HG03097 (cell line): Measurements from ENCODE around the gene MNT.
"Not testable (repeated sequence)": the region's sequence is repeated elsewhere in the genome, so short reads cannot be mapped to it uniquely, and the experiment has no call there.

ENCODE experiments used
- ATAC-seq: cut with Tn5 transposase; IDR thresholded peaks from one replicate; pipeline ENCODE4 v1.9.1; 2021; ENCODE audit not compliant: unreplicated experiment, low FRiP score

Gene MNT

GRCh38 chr17:2400877-2401425 lies at the start of gene MNT:
Gene MNT, minus strand, starts transcription at chr17:2401060. Its CDS starts 348 bp downstream, at chr17:2400712.
- ATAC-seq, result peak; percentile 34

GRCh38 chr17:2450016-2450650 lies 49.3 kb upstream of the MNT start:
- no peak for ATAC-seq

- no peak for ATAC-seq
Observed at GRCh38 chr17:2449486-2449885, 48.6 kb upstream of the MNT start.

- ATAC-seq, result not testable (repeated sequence)
Observed at GRCh38 chr17:2447479-2447878, 46.6 kb upstream of the MNT start.

DNA sequence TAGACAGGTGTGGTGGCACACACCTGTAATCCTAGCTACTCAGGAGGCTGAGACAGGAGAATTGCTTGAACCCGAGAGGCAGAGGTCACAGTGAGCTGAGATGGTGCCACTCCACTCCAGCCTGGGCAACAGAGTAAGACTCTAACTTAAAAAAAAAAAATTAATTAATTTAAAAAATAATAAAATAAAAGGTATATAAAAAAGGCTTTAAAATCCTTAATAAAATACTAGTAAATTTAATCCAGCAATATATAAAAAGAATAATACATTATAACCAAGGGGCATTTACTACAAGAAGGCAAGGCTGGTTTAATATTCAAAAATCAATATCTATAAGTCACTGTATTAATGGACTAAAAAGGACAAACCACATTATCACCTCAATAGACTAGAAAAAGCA lies 44.8 kb upstream of the MNT start:
- ATAC-seq, result no peak

- ATAC-seq, result no peak
Observed at GRCh38 chr17:2444382-2444781, 43.5 kb upstream of the MNT start.

DNA sequence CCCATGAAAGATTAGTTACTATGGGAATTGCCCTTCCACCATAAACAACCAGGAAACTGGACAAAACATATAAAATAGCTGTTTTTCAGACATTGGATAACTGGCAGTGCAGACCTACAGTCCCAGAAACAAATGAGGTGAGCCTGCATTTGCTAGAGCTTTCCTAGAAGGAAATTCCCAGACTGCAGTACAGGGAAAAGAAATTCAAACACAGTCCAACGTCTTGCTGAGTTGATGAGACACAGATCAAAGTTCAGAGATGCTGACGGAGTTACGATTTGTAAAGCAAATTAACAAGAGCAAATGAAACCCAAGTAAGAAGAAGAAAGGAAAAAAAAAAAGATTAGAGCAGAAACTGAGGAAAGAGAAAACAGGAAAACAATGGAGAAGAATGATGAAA lies 41.3 kb upstream of the MNT start:
- ATAC-seq, result no peak

DNA sequence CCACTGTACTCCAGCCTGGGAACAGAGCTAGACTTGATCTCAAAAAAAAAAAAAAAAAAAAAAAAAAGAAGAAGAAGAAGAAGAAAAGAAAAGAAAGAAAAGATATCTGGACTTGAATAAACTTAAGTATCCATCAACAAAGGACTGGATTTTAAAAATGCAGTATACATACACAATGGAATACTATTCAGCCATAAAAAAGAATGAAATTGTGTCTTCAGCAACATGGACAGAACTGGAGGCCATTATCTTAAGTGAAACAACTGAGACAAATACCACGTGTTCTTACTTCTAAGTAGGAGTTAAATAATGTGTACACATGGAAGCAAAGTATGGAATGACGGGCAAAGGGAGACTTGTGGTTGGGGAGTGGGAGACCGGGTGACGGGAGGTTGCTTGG lies 40.1 kb upstream of the MNT start:
- no peak for ATAC-seq

DNA sequence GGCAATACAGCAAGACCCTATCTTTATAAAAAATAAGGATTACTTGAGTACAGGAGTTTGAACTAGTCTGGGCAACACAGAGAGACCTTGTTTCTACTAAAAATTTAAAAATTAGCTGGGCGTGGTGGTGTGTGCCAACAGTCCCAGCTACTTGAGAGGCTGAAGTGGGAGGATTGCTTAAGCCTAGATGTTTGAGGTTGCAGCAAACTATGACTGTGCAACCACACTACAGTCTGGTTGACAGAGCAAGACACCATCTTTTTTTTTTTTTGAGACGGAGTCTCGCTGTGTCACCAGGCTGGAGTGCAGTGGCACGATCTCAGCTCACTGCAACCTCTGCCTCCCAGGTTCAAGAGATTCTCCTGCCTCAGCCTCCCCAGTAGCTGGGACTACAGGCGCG lies 39.1 kb upstream of the MNT start:
- not testable (repeated sequence) for ATAC-seq

DNA sequence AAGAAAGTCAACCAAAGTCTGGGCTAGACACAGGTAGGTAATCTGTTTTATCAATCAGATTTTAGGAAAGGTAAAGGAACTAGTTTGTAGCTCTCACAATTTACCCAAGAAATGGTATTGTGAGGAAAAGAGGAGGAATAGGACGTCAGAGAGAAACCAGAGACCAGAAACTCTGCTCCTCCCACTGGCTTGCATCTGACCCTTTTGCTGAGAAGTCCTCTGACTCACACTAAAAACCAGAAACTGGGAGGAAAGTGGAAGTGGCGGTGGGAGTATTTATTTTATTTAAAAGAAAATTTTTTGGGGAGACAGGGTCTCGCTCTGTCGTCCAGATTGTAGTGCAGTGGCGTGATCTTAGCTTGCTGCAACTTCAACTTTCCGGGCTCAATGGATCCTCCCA lies 38.0 kb upstream of the MNT start:
- ATAC-seq, result no peak

DNA sequence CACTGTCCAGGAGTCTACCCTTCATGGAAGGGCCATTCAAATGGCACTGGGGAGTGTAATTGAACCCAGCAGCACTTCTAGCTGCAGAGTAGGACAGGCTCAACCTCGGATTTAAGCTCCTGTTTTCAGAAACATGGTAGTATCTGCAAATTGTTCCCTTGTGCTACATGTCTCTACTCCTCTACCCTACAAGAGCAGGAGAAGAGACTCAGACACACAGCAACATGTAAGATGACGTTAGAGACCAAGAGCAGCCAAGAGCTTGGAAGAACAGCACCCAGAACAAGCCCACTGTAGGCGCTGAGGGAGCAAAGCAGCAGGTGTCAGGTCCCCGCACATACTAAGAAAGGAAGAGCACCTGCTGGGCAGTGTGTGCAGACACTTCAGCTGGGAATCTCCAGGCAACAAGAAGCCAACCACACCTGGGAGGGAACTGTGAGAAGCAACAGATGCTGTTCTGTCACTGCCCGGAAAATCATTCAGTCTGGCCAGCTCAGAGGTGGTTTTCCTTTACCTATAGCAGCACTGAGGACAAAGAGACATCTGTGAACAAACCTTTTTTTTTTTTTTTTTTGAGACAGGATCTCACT lies 35.6 kb upstream of the MNT start:
- no peak for ATAC-seq

GRCh38 chr17:2435862-2436261 lies 35.0 kb upstream of the MNT start:
- ATAC-seq, result no peak

DNA sequence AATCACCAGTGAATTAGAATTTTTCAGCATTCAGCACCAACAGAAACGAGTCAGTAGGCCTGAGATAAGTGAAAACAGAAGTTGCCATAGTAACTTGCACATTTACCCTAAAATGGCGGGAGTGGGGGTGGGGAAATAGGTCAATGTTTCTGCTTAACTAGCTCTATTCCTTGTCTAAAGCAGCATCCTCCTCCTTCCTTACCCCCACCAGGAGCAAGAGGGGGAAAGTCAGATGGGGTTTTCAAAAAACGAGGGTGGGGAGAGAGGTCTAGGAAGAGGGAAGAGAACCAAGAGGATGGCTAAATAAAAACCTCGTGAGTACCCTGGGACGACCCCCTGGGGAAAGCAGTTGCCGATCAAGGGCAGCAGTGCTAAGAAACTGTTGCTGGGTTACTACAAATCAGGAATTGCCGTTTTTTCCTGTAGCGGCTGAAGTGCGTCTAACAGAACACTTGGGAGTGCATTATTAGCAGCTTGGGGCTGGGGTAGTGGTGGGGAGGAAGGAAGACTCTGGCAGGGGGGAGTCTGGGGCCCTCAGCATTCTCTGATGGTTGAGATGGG lies 34.4 kb upstream of the MNT start:
- ATAC-seq, result no peak

DNA sequence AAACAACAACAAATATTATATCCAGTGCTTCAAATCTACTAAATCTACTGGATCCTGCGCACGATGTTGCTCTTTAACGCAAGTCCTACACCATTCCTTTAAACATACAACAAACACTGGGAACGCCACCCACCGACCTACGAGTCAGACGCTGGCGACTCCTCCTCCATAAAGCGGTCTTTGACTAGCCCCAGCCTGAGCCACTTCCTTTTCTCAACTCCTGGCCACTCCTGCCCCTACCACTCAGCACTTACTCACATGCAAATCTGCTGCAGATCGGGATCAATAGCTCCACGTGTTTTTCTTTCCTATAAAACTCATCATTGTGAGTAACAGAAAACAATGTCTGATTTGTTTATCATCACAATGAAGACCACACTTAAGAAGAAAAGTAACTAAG lies 32.8 kb upstream of the MNT start:
- no peak for ATAC-seq

DNA sequence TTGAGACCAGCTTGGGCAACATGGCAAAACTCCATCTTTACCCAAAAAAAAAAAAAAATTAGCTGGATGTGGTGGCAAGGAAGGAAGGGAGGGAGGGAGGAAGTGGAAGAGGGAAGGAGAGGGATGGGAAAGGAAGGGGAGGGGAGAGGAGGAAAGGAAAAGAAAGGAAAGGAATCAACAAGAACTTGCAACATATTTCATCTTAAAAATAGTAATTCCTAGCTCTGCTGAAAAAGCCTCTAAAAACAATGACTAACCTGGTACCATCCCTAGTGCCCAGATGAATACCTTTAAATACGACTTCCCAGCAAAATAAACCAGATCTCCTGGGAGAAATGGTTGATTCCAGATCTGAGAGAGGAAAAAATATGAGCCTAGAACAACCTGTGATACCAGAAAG lies 27.1 kb upstream of the MNT start:
- no peak for ATAC-seq

- no peak for ATAC-seq
Observed at GRCh38 chr17:2427215-2427614, 26.4 kb upstream of the MNT start.

DNA sequence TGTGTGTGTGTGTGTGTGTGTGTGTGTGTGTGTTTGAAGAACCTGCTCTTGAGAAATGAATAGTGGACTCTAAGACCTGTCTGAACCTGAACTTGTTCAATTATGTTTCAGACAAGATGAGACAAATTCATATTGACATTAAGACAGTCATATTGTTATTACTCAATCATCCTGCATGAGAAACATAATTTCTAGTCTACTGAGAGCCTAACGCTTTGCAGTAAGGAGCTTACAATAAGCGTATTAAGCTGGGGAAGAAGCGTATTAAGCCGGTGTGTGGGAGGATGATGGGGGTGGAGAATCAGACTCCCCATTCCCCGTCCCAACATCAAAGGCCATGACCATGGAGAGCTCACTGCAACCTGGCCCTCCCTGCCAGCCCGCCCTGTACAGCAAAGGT lies 22.4 kb upstream of the MNT start:
- ATAC-seq, result no peak

DNA sequence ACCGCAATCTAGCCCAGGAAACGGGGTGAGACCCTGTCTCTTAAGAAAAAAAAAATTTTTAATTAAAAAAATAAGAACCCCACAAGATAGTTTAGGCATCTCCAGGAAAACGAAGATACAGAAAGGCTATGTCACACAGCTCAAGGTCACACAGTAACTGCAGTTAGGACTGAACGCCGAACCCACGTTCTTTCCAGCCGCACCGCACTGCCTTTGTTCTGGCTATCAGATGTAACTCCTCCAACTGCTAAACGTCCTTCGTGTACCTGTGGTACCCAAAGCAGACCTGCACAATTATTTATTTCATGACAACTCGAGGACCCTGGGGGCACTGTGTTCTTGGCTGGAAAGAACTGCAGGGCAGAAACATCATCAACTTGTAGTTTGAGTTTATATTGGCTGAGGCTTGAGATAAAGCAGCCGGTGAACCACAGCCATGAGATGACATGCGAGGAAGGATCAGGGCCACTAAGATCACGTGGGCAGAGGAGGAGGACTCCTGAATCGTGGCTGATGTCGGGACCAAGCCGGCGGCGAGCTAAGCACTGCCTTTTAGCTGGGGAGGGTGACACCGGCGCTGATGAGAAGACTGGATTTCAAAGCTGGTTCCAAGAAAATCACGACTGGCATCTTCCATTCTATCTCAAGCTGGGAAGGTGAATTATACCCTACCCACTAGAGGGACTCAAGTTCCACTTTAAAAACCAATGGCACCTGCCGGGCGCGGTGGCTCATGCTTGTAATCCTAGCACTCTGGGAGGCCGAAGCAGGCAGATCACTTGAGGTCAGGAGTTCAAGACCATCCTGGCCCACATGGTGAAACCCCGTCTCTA lies 20.7 kb upstream of the MNT start:
- no peak for ATAC-seq

DNA sequence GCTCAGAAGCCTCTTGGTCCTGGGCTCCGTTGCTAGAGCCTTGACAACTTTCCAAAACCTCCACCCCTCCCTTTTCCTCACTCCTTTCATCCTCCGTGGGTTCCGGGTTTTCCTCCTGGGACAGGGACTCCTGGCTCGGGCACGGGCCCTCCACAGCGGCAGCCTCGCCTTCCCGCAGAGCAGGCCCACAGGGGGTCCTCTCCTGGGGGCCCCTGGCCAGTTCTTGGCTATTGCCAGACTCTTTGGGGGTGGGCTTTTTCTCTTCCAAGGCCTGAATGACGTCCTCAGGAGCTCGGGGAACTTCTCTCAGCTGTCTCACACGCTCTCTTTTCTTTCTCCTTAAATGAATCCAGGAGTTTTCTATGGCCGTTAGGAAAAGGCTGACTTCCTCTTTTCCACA lies 19.3 kb upstream of the MNT start:
- ATAC-seq, result no peak

GRCh38 chr17:2419486-2419885 lies 18.6 kb upstream of the MNT start:
- no peak for ATAC-seq

GRCh38 chr17:2418572-2418971 lies 17.7 kb upstream of the MNT start:
- no peak for ATAC-seq
